PC-3 (cell line): ENCODE data around the gene ETV3L. TPM values are rescaled to one million over a fixed set of nuclear protein-coding genes. Genes with fewer than 3 reads are reported as not detected.

Experiments
- ATAC-seq: fragments of 200-7000 bp; cut with Tn5 transposase; 2 replicates; pipeline ENCODE4 v1.9.1; 2020; ENCODE audit warnings: mild to moderate bottlenecking, moderate library complexity
- BruUV-seq: library from RNA; stranded (reverse); fragments of 400-500 nt; replicated peaks from 2 replicates; lab custom pipeline; 2021; lab: Mats Ljungman, UMichigan
- CTCF ChIA-PET: fragments of 300-600 bp; sonication (Branson Sonifier 250); formaldehyde crosslinking; loops from one replicate; lab custom pipeline; 2022; ENCODE audit warnings: antibody characterized with exemption; lab: Charles Lee
- POLR2A ChIA-PET: fragments of 300-600 bp; sonication (Branson Sonifier 250); formaldehyde crosslinking; loops from one replicate; lab custom pipeline; 2022; ENCODE audit warnings: antibody characterized with exemption; ENCODE audit not compliant: unreplicated experiment; lab: Charles Lee
- DNase-seq: peaks from one replicate; pipeline ENCODE4 v3.0.0-alpha.2; 2015
- H2AFZ ChIP-seq: fragments of 300-600 bp; sonication (generic); 2 replicates; pipeline ENCODE4 v1.6.0; 2016; ENCODE audit warnings: antibody characterized with exemption, low read length
- H3F3A ChIP-seq: fragments of 300-600 bp; sonication (generic); one replicate; pipeline ENCODE4 v1.6.0; 2017; ENCODE audit warnings: antibody characterized with exemption, low read length, control low read depth, mild to moderate bottlenecking; ENCODE audit not compliant: unreplicated experiment
- H3K27ac ChIP-seq: fragments of 300-600 bp; sonication (generic); 2 replicates; pipeline ENCODE4 v1.5.1; 2016; ENCODE audit warnings: mild to moderate bottlenecking, low read length
- H3K27me3 ChIP-seq: fragments of 300-600 bp; sonication (generic); 2 replicates; pipeline ENCODE4 v1.6.1; 2016; ENCODE audit warnings: low read length, mixed read lengths
- H3K36me3 ChIP-seq: fragments of 300-600 bp; sonication (generic); 2 replicates; pipeline ENCODE4 v1.6.1; 2016; ENCODE audit warnings: low read depth, mixed run types, low read length, mixed read lengths
- H3K4me1 ChIP-seq: fragments of 300-600 bp; sonication (generic); 2 replicates; pipeline ENCODE4 v1.5.1; 2016; ENCODE audit warnings: low read length; ENCODE audit not compliant: insufficient read depth
- H3K4me2 ChIP-seq: fragments of 300-600 bp; sonication (generic); 2 replicates; pipeline ENCODE4 v1.6.0; 2016; ENCODE audit warnings: low read length
- H3K4me3 ChIP-seq: fragments of 300-600 bp; sonication (generic); 2 replicates; pipeline ENCODE4 v1.5.1; 2016; ENCODE audit warnings: mild to moderate bottlenecking, low read length, mixed read lengths
- H3K79me2 ChIP-seq: fragments of 300-600 bp; sonication (generic); 2 replicates; pipeline ENCODE4 v1.6.1; 2017; ENCODE audit warnings: low read length, mixed read lengths
- H3K9ac ChIP-seq: fragments of 300-600 bp; sonication (generic); 2 replicates; pipeline ENCODE4 v1.6.0; 2016; ENCODE audit warnings: mild to moderate bottlenecking, low read length
- H3K9me2 ChIP-seq: fragments of 300-600 bp; sonication (generic); replicated peaks from 2 replicates; pipeline ENCODE4 v1.6.1; 2016; ENCODE audit warnings: mixed run types, low read length, mixed read lengths
- H3K9me3 ChIP-seq: fragments of 300-600 bp; sonication (generic); 2 replicates; pipeline ENCODE4 v1.6.1; 2016; ENCODE audit warnings: low read length, mixed read lengths
- H4K20me1 ChIP-seq: fragments of 300-600 bp; sonication (generic); 2 replicates; pipeline ENCODE4 v1.6.1; 2016; ENCODE audit warnings: low read length, mixed read lengths
- CTCF ChIP-seq: fragments of 300-600 bp; sonication (generic); conservative IDR thresholded peaks from 2 replicates; pipeline ENCODE4 v1.5.1; 2017; ENCODE audit warnings: antibody characterized with exemption, low read depth, mild to moderate bottlenecking, low read length
- EZH2 ChIP-seq: fragments of 300-600 bp; sonication (generic); IDR thresholded peaks from one replicate; pipeline ENCODE4 v1.6.1; 2017; ENCODE audit warnings: antibody characterized with exemption, mild to moderate bottlenecking, low read length; ENCODE audit not compliant: unreplicated experiment
- EZH2phosphoT487 ChIP-seq: fragments of 300-600 bp; sonication (generic); IDR thresholded peaks from 2 replicates; pipeline ENCODE4 v1.6.1; 2018; ENCODE audit warnings: mild to moderate bottlenecking, antibody characterized with exemption, low read length, borderline replicate concordance
- intact Hi-C: fragments of 100-400 bp; cut with micrococcal nuclease; formaldehyde crosslinking; loops from 2 replicates; pipeline ENCODE4 v1.9.0; 2023
- total RNA-seq: library from RNA; depleted of rRNA; stranded (reverse); fragments of >200 nt; gene quantifications from 2 replicates; pipeline ENCODE4 v1.2.3, GENCODE V29; 2014

The ETV3L gene
- total RNA-seq, 1 experiment from 2014 or later, result not detected

GRCh38 chr1:157137046-157137407 lies 37.4 kb upstream of the ETV3L start:
- Histone ChIP-seq H3K9ac (peak overlapping the region; percentile 88), H3K9me2 (no peaks in the 10 kb centered on the region), H2AFZ (no peak overlapping the region), H3K79me2 (peaks cover 38% of the 10 kb centered on the region), H3K9me3 (no peaks in the 10 kb centered on the region), H3K4me1 (peaks cover 14% of the 10 kb centered on the region), H3F3A (no peaks in the 10 kb centered on the region), H3K36me3 (peaks cover 37% of the 10 kb centered on the region), H3K4me2 (peak overlapping the region; percentile 92), H3K4me3 (peak overlapping the region; percentile 93), H3K27ac (no peak overlapping the region), H4K20me1 (peaks cover 21% of the 10 kb centered on the region), H3K27me3 (no peaks in the 10 kb centered on the region)
- no peak for DNase-seq
- POLR2A ChIA-PET, result no interaction called here
- no TSS peak for BruUV-seq
- CTCF ChIA-PET, result interaction anchor here (1.0 to 3.1 kb wide), 2 partner anchors 19 to 47 kb away, joined by 3 to 18 read pairs; no protein-coding TSS in a partner anchor
- intact Hi-C loops, result no loop called here
- 0 out of 2 replicates have a peak, but pooled peaks have one; percentile 4 for ATAC-seq
- TF ChIP-seq EZH2phosphoT487 (no peak), EZH2 (no peak), CTCF (no peak)

GRCh38 chr1:157136133-157136532 lies 36.5 kb upstream of the ETV3L start:
- no peak for DNase-seq

More at GRCh38 chr1:157136133-157136532, 36.5 kb upstream of the ETV3L start:
- peaks cover 14% of the 10 kb centered on the region for H3K4me1 ChIP-seq
- peaks cover 38% of the 10 kb centered on the region for H3K79me2 ChIP-seq
- intact Hi-C loops, result no loop called here
- BruUV-seq, result no TSS peak
- peak overlapping the region; percentile 92 for H3K4me2 ChIP-seq
- H3F3A ChIP-seq, result no peaks in the 10 kb centered on the region
- no peak for ATAC-seq
- no peaks in the 10 kb centered on the region for H3K9me3 ChIP-seq
- TF ChIP-seq EZH2phosphoT487 (no peak), CTCF (peak; percentile 39; the same call in 1 of the 2 replicates)
- no peaks in the 10 kb centered on the region for H3K9me2 ChIP-seq
- CTCF ChIA-PET, result interaction anchor here (3.1 kb wide), 1 partner anchor 46 kb away, joined by 18 read pairs; no protein-coding TSS in a partner anchor
- no peak overlapping the region for H2AFZ ChIP-seq
- peaks cover 45% of the 10 kb centered on the region for H3K36me3 ChIP-seq
- peaks cover 21% of the 10 kb centered on the region for H4K20me1 ChIP-seq
- peak overlapping the region; percentile 93 for H3K4me3 ChIP-seq
- no peak overlapping the region for H3K27ac ChIP-seq
- no peaks in the 10 kb centered on the region for H3K27me3 ChIP-seq
- H3K9ac ChIP-seq, result no peak overlapping the region; the same call in 1 of the 2 replicates
- POLR2A ChIA-PET, result no interaction called here
